ENCODE measurements around the gene FFAR3.

Gene FFAR3

GRCh38 chr19:35331551-35332214, 26.6 kb upstream of the FFAR3 start:
- no peak for FAIRE-seq

- no peak for FAIRE-seq
These were observed 25.4 kb upstream of the FFAR3 start for GRCh38 chr19:35332817-35333216.

GRCh38 chr19:35334144-35334753, 24.0 kb upstream of the FFAR3 start:
- FAIRE-seq = no peak

GRCh38 chr19:35336166-35336955, 21.9 kb upstream of the FFAR3 start:
- no peak for FAIRE-seq

- FAIRE-seq = no peak
These were observed 20.9 kb upstream of the FFAR3 start for GRCh38 chr19:35337097-35337983.

- FAIRE-seq = no peak
These were observed 20.3 kb upstream of the FFAR3 start for GRCh38 chr19:35337984-35338296.

GRCh38 chr19:35340431-35340830, 17.8 kb upstream of the FFAR3 start:
- no peak for FAIRE-seq

- no peak for FAIRE-seq
These were observed 17.3 kb upstream of the FFAR3 start for GRCh38 chr19:35341006-35341405.

GRCh38 chr19:35341565-35342225, 16.6 kb upstream of the FFAR3 start:
- FAIRE-seq = no peak

- no peak for FAIRE-seq
These were observed 15.8 kb upstream of the FFAR3 start for GRCh38 chr19:35342430-35342829.

GRCh38 chr19:35344511-35345031, 13.7 kb upstream of the FFAR3 start:
- FAIRE-seq = no peak

- no peak for FAIRE-seq
These were observed 12.6 kb upstream of the FFAR3 start for GRCh38 chr19:35345671-35346111.

GRCh38 chr19:35346193-35347052, 11.8 kb upstream of the FFAR3 start:
- FAIRE-seq = no peak

GRCh38 chr19:35347171-35347929, 10.9 kb upstream of the FFAR3 start, which contains the start of gene FFAR1:
Gene FFAR1, plus strand, starts transcription at chr19:35347902. Its CDS starts 3,650 bp downstream, at chr19:35351552.
- no peak for FAIRE-seq

GRCh38 chr19:35347930-35348298, 10.3 kb upstream of the FFAR3 start:
- no peak for FAIRE-seq

- FAIRE-seq = no peak
These were observed 9.2 kb upstream of the FFAR3 start for GRCh38 chr19:35348911-35349611.

- no peak for FAIRE-seq
These were observed 8.4 kb upstream of the FFAR3 start for GRCh38 chr19:35349614-35350521.

GRCh38 chr19:35350591-35350990, 7.7 kb upstream of the FFAR3 start:
- no peak for FAIRE-seq

All from G401.6 (cell line).